GM12878 (cell line): ENCODE measurements around the gene CFAP299.

ENCODE experiments used
- EGR1 ChIP-seq, 2 experiments: IDR thresholded peaks; 1 replicate in 1 of 2; 2 replicates in 1 of 2; pipeline ENCODE4 v1.6.1; 2011 to 2012; ENCODE audit warnings: low read depth in 2 of 2, low read length in 2 of 2, borderline replicate concordance in 1 of 2, mild to moderate bottlenecking in 1 of 2, moderate library complexity in 1 of 2
- EP300 ChIP-seq, 2 experiments: fragments of 150-350 bp in 1 of 2; IDR thresholded peaks; 2 replicates each; pipeline ENCODE4 v1.6.1; 2011 to 2012; ENCODE audit warnings: low read depth in 2 of 2, low read length in 2 of 2, borderline replicate concordance in 1 of 2, improper control_type of control experiment in 1 of 2, inconsistent platforms in 1 of 2; ENCODE audit not compliant: control insufficient read depth in 1 of 2
- EZH2 ChIP-seq: IDR thresholded peaks from 2 replicates; pipeline ENCODE4 v1.6.1; 2012; ENCODE audit warnings: low read depth, mild to moderate bottlenecking, control low read depth, inconsistent platforms, low read length, borderline replicate concordance; ENCODE audit not compliant: control insufficient read depth
- JUNB ChIP-seq: IDR thresholded peaks from 2 replicates; pipeline ENCODE4 v1.6.1; 2016; ENCODE audit warnings: antibody characterized with exemption, mild to moderate bottlenecking
- PML ChIP-seq: IDR thresholded peaks from 2 replicates; pipeline ENCODE4 v1.6.1; 2012; ENCODE audit warnings: low read length, inconsistent platforms
- RCOR1 ChIP-seq: conservative IDR thresholded peaks from 2 replicates; pipeline ENCODE4 v1.6.1; 2012; ENCODE audit warnings: low read depth, low read length, improper control_type of control experiment
- REST ChIP-seq: IDR thresholded peaks from 2 replicates; pipeline ENCODE4 v1.6.1; 2012; ENCODE audit warnings: mild to moderate bottlenecking, low read depth, low read length
- SMC3 ChIP-seq: IDR thresholded peaks from 2 replicates; pipeline ENCODE4 v1.6.1; 2011; ENCODE audit warnings: low read length, improper control_type of control experiment, borderline replicate concordance
- ZNF217 ChIP-seq: fragments of 450-650 bp; IDR thresholded peaks from 2 replicates; pipeline ENCODE4 v1.6.1; 2017; ENCODE audit warnings: antibody characterized with exemption, mild to moderate bottlenecking
- ZZZ3 ChIP-seq: IDR thresholded peaks from 2 replicates; pipeline ENCODE4 v1.6.1; 2011; ENCODE audit warnings: low read depth; ENCODE audit not compliant: control insufficient read depth, insufficient read length
- TF ChIP-seq, protein P1 (sequence below): IDR thresholded peaks from 2 replicates; pipeline ENCODE4 v1.6.1; 2012; ENCODE audit warnings: low read depth, low read length, improper control_type of control experiment
- TF ChIP-seq, protein P2 (sequence below): fragments of 450-650 bp; IDR thresholded peaks from 2 replicates; pipeline ENCODE4 v1.6.1; 2016; ENCODE audit warnings: mild to moderate bottlenecking
- TF ChIP-seq, protein P3 (sequence below): fragments of 150-350 bp; IDR thresholded peaks from 2 replicates; pipeline ENCODE4 v1.6.1; 2014; ENCODE audit warnings: mild to moderate bottlenecking, low read depth, low read length

DNA sequence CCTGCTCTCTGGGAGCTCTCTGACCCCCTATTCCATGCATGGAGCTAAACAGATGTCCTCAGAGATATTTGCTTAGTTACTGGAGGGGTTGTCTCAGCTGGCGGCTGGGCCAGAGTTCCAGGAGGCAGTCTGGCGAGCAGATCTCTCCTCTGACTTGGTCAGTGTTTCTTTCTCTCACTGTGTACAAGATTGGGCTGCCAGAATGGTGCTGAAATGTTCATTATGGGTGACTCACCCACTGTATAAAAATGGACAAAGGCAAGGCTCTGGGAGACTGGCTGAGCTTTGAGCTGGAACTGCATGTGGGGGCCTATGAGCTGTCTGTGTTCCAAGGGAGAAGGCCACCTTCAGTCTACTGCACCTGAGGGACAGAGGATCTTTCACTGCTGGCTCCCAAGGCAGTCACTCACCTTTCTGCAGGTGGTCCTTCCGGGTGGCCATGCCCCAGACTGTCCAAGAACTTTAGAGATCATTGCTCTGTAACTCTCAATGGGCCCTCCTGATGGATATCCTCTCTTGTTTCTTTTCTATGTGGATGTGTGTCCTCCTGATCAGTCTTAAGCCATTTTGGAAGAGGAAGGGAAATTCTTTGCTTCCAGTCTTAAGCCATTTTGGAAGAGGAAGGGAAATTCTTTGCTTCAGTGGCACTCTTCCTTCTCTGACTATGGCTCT lies 88.2 kb downstream of the CFAP299 start:
- TF ChIP-seq EZH2: no peak
- TF ChIP-seq EP300 (IDR thresholded peaks at IDR 0.05; ENCODE audit: borderline replicate concordance in 1 of 2, control insufficient read depth in 1 of 2, low read depth in 2 of 2, low read length in 2 of 2): no peak
- TF ChIP-seq, protein P1, sequence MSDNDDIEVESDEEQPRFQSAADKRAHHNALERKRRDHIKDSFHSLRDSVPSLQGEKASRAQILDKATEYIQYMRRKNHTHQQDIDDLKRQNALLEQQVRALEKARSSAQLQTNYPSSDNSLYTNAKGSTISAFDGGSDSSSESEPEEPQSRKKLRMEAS: no peak
- no peak for TF ChIP-seq ZZZ3
- TF ChIP-seq, protein P2, sequence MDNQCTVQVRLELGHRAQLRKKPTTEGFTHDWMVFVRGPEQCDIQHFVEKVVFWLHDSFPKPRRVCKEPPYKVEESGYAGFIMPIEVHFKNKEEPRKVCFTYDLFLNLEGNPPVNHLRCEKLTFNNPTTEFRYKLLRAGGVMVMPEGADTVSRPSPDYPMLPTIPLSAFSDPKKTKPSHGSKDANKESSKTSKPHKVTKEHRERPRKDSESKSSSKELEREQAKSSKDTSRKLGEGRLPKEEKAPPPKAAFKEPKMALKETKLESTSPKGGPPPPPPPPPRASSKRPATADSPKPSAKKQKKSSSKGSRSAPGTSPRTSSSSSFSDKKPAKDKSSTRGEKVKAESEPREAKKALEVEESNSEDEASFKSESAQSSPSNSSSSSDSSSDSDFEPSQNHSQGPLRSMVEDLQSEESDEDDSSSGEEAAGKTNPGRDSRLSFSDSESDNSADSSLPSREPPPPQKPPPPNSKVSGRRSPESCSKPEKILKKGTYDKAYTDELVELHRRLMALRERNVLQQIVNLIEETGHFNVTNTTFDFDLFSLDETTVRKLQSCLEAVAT: no peak
- TF ChIP-seq PML: no peak
- no peak for TF ChIP-seq REST
- TF ChIP-seq SMC3: no peak
- no peak for TF ChIP-seq JUNB
- TF ChIP-seq RCOR1: no peak
- no peak for TF ChIP-seq ZNF217
- TF ChIP-seq EGR1 (IDR thresholded peaks at IDR 0.05; ENCODE audit: borderline replicate concordance in 1 of 2, low read depth in 2 of 2, low read length in 2 of 2): no peak
- TF ChIP-seq, protein P3, sequence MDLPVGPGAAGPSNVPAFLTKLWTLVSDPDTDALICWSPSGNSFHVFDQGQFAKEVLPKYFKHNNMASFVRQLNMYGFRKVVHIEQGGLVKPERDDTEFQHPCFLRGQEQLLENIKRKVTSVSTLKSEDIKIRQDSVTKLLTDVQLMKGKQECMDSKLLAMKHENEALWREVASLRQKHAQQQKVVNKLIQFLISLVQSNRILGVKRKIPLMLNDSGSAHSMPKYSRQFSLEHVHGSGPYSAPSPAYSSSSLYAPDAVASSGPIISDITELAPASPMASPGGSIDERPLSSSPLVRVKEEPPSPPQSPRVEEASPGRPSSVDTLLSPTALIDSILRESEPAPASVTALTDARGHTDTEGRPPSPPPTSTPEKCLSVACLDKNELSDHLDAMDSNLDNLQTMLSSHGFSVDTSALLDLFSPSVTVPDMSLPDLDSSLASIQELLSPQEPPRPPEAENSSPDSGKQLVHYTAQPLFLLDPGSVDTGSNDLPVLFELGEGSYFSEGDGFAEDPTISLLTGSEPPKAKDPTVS: no peak
